Activated CD8-positive, alpha-beta T cell treated with anti-CD3 and anti-CD28 coated beads, Interleukin-2, amount 10 ng/mL, durations not matched to agents 7 days and 5 days (primary cell): ENCODE results near the gene C2orf81. TPM values are rescaled to one million over a fixed set of nuclear protein-coding genes. Genes with fewer than 3 reads are reported as not detected.
"Not testable (repeated sequence)": the region's sequence is repeated elsewhere in the genome, so short reads cannot be mapped to it uniquely, and the experiment has no call there.

Experiments
- ATAC-seq: fragments of 150-1000 bp; cut with Tn5 transposase; one replicate; pipeline ENCODE4 v1.10.0; 2021; ENCODE audit warnings: moderate library complexity
- CTCF ChIA-PET: fragments of 350-600 bp; sonication (Branson Sonifier 250); formaldehyde crosslinking; loops from one replicate; lab custom pipeline; 2021; ENCODE audit warnings: antibody characterized with exemption; lab: Charles Lee
- POLR2A ChIA-PET: fragments of 350-600 bp; sonication (Branson Sonifier 250); formaldehyde crosslinking; loops from one replicate; lab custom pipeline; 2021; ENCODE audit warnings: antibody characterized with exemption; lab: Charles Lee
- DNase-seq: peaks from one replicate; pipeline ENCODE4 v3.0.0-alpha.2; 2020
- H3K27ac Mint-ChIP-seq: one replicate; pipeline ENCODE4 v1.8.0; 2021; ENCODE audit warnings: mild to moderate bottlenecking, mixed read lengths
- H3K27me3 Mint-ChIP-seq: one replicate; pipeline ENCODE4 v1.8.0; 2021; ENCODE audit warnings: low read depth, mixed read lengths
- H3K36me3 Mint-ChIP-seq: one replicate; pipeline ENCODE4 v1.8.0; 2021; ENCODE audit warnings: low read depth, mixed read lengths
- H3K4me1 Mint-ChIP-seq: one replicate; pipeline ENCODE4 v1.8.0; 2021; ENCODE audit warnings: low read depth, mixed read lengths
- H3K4me3 Mint-ChIP-seq: one replicate; pipeline ENCODE4 v1.8.0; 2021; ENCODE audit warnings: mild to moderate bottlenecking, mixed read lengths
- H3K9me3 Mint-ChIP-seq: one replicate; pipeline ENCODE4 v1.8.0; 2022; ENCODE audit warnings: mixed read lengths; ENCODE audit not compliant: insufficient read depth
- total RNA-seq, 2 experiments: library from RNA; stranded (reverse); gene quantifications; one replicate each; pipeline ENCODE4 v1.2.3, GENCODE V29; 2021

Gene C2orf81
- total RNA-seq, 2 experiments from 2014 or later = 1.5 TPM

DNA sequence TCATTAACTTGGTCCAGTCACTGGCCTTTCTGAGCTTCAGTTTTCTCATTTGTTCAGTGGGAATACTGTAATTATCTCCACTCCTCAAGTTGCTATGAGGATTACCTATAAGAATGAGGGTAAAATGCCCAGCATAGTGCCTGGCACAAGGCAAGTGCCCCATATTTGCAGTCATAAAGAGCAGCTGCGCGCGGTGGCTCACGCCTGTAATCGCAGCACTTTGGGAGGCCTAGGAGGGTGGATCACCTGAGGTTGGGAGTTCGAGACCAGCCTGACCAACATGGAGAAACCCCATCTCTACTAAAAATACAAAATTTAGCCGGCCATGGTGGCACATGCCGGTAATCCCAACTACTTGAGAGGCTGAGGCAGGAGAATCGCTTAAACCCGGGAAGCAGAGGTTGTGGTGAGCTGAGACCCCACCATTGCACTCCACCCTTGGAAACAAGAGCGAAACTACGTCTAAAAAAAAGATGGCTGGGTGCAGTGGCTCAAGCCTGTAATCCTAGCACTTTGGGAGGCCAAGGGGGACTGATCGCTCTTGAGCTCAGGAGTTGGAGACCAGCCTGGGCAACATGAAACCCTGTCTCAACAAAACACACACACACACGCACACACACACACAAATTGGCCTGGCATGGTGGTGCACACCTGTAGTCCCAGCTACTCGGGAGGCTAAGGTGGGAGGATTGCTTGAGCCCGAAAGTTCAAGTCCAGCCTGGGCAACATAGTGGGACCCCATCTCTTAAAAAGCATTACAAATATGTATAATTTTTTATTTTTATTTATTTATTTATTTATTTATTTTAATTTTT lies 21.3 kb upstream of the C2orf81 start:
- peak overlapping the region; percentile 57 for H3K4me3 Mint-ChIP-seq
- not testable (repeated sequence) for H3K36me3 Mint-ChIP-seq, H3K9me3 Mint-ChIP-seq, ATAC-seq, H3K27ac Mint-ChIP-seq, DNase-seq
- H3K27me3 Mint-ChIP-seq = peaks cover 44% of the 10 kb centered on the region
- POLR2A ChIA-PET = interaction anchor here (1.0 kb wide), 1 partner anchor 11 kb away, joined by 3 read pairs; no protein-coding TSS in a partner anchor
- peaks cover 11% of the 10 kb centered on the region for H3K4me1 Mint-ChIP-seq
- CTCF ChIA-PET = interaction anchor here (0.9 to 1.2 kb wide), 2 partner anchors 9 to 43 kb away, joined by 3 read pairs; no protein-coding TSS in a partner anchor

DNA sequence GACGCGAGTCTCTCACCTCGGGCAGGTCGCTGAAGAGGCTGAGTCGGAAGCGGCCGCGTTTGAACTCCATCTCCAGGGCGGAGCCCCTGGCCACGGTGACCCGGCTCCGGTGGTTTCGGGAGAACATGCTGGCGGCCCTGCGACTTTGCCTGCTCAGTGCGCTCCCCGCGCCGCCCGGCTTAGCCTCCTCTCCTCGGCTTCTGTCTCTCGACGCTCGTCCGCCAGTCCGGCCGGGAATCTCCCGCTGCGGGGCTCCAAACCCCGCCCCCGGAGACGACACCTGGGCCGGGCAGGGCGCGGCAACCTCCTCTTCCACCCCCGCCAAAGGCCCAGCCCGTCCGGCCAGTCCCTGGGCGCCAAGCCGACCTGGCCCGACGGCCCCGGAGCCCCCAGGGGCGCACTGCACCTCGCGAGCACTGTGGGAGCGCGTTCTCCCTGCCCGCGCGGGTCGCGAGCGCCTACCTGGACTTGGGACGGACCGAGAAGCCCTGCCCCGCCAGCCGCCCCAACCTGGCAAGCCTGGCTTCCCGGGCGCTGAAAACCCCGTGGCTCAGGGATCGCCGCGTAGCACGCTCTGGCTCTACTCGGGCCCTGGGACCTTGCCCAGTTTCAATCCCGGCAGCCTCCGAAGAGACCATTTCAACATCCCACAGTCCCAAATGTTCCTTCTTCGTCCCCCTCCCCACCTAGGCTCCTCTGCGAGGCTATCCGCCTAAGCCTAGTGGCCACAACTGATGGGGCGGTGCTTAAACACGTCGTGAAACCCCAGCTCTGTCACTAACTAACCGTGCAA lies 20.5 kb upstream of the C2orf81 start, which contains the start of gene RTKN:
TSS of gene RTKN (minus strand) at position 248 of the 793 bp plus-strand sequence. CDS start at position 127, 121 bp downstream.
- H3K9me3 Mint-ChIP-seq = no peaks in the 10 kb centered on the region
- peaks cover 16% of the 10 kb centered on the region for H3K4me1 Mint-ChIP-seq
- DNase-seq (peak; percentile 43), ATAC-seq (peak; percentile 57)
- peak within 1 kb of the TSS; percentile 14 for H3K27ac Mint-ChIP-seq
- POLR2A ChIA-PET = interaction anchor here (0.6 kb wide), 1 partner anchor 40 kb away, joined by 3 read pairs; no protein-coding TSS in a partner anchor
- H3K27me3 Mint-ChIP-seq = peaks cover 42% of the 10 kb centered on the region
- peak within 1 kb of the TSS; percentile 57 for H3K4me3 Mint-ChIP-seq
- H3K36me3 Mint-ChIP-seq = no peaks in the 10 kb centered on the region
- CTCF ChIA-PET = interaction anchor here (0.9 kb wide), 1 partner anchor 10 kb away, joined by 3 read pairs; no protein-coding TSS in a partner anchor

DNA sequence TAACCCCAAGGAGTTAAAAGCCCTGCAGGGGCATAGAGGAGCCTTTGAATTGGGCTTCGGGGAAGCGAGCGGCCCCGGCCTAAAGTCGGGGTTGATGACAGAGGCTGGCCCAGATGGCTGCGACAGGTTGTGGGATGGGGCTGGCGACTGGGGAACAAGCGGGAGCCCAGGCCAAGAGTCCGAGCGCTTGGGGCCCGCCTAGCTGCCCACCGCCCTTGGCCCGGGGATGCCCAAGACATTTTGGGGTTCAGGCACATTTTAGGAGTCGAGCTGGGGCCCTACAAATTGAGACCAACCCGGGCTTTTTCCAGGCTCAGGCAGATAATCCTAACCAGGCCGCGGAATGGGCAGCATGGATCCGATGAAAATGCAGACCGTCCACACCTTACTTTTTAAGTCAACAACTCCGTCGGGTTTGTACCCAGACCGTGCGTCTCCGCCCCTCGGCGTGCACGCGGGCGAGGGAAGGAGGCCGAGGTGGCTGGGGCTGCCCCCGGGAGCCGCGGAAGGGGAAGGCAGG lies 19.8 kb upstream of the C2orf81 start:
- no peak overlapping the region for H3K27ac Mint-ChIP-seq
- peaks cover 42% of the 10 kb centered on the region for H3K27me3 Mint-ChIP-seq
- H3K4me3 Mint-ChIP-seq = no peak overlapping the region
- peaks cover 16% of the 10 kb centered on the region for H3K4me1 Mint-ChIP-seq
- H3K9me3 Mint-ChIP-seq = no peaks in the 10 kb centered on the region
- POLR2A ChIA-PET = interaction anchor here (0.6 kb wide), 1 partner anchor 40 kb away, joined by 3 read pairs; no protein-coding TSS in a partner anchor
- CTCF ChIA-PET = interaction anchor here (1.2 to 1.3 kb wide), 2 partner anchors 19 to 191 kb away, joined by 3 read pairs; no protein-coding TSS in a partner anchor
- no peaks in the 10 kb centered on the region for H3K36me3 Mint-ChIP-seq
- no peak for ATAC-seq
- no peak for DNase-seq

DNA sequence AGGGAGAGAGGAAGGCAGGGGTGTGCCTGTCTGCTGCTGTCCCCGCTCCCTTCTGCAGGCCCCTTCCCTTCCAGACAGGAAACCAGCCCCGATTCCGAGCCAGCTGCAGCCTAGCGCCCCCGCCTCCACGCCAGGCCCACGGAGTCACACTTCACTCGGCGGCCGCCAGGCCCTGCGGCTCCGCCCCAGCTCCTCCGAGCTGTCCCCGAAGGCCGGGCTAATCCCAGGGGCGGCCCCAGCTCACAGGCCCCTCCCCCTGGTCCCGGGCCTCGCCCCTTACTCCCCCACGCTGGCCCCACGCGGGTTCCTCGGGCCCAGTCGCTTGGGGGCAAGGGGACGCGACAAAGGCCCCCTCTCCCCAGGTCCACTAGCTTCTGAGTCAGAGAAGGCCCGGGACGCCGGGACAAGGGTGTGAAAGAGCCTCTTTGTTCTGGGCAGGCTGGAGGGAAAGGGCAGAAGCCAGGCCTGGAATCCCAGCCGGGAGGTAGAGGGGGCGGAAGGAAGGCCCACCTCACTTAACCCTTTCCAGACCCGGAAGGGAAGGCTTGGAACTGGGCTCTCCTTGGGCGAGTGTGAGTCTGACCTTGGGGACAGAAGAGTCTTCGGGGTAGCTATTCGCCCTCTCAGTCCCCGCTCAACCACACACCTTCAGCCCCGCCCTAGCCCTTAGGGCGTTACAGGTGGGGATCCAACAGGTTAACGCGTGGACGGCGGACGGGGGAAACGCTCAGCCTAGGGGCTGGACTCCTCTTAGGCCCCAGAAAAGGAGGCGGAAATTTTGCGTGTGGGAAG lies 19.2 kb upstream of the C2orf81 start:
- Mint-ChIP-seq H3K27ac (no peak overlapping the region), H3K9me3 (no peaks in the 10 kb centered on the region), H3K36me3 (no peaks in the 10 kb centered on the region), H3K4me3 (peak overlapping the region; percentile 40), H3K27me3 (peaks cover 42% of the 10 kb centered on the region), H3K4me1 (peaks cover 16% of the 10 kb centered on the region)
- POLR2A ChIA-PET = interaction anchor here (0.6 to 0.8 kb wide), 3 partner anchors 33 to 704 kb away, joined by 3 read pairs; partner anchors contain the start of gene MOB1A
- CTCF ChIA-PET = interaction anchor here (0.8 to 1.5 kb wide), 5 partner anchors 9 to 191 kb away, joined by 3 to 4 read pairs (median 3); no protein-coding TSS in a partner anchor
- DNase-seq = peak; percentile 51
- peak; percentile 79 for ATAC-seq

DNA sequence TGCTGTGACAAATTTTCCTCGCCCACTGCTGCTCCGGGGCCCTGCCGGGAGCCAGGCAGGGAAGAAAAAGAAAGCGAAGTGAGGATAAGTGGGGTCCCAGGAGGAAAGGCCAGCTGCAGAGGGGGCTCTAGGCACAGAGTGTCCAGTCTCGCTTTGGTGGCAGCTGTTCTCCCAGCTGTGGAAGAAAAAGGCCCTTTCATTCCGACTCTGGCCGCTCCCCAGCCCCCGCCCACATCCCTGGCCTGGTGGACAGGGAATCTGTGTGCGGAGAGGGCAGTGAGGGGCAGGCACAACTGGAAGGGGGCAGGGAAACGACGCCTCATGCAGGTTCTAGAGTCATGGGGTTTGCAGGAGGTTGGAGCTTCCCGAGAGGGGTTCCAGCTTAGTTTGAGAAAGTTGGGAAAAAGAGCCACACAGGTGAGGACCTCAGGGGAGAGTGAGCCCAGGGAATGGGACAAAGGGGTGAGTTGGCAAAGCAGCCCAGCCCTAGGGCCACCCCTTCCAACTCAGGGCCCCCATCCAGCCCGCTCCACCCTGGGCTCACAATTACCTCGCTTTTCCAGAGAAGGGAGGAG lies 18.5 kb upstream of the C2orf81 start:
- peaks cover 39% of the 10 kb centered on the region for H3K27me3 Mint-ChIP-seq
- no peak overlapping the region for H3K27ac Mint-ChIP-seq
- ChIA-PET CTCF (interaction anchor here (0.8 to 1.5 kb wide), 6 partner anchors 8 to 190 kb away, joined by 3 to 4 read pairs (median 3); no protein-coding TSS in a partner anchor), POLR2A (interaction anchor here (0.6 to 1.4 kb wide), 4 partner anchors 33 to 703 kb away, joined by 3 to 5 read pairs (median 3); partner anchors contain the start of genes CCDC142, MOB1A and TTC31)
- no peak for ATAC-seq
- no peaks in the 10 kb centered on the region for H3K9me3 Mint-ChIP-seq
- peaks cover 16% of the 10 kb centered on the region for H3K4me1 Mint-ChIP-seq
- peak overlapping the region; percentile 16 for H3K4me3 Mint-ChIP-seq
- DNase-seq = no peak
- no peaks in the 10 kb centered on the region for H3K36me3 Mint-ChIP-seq

DNA sequence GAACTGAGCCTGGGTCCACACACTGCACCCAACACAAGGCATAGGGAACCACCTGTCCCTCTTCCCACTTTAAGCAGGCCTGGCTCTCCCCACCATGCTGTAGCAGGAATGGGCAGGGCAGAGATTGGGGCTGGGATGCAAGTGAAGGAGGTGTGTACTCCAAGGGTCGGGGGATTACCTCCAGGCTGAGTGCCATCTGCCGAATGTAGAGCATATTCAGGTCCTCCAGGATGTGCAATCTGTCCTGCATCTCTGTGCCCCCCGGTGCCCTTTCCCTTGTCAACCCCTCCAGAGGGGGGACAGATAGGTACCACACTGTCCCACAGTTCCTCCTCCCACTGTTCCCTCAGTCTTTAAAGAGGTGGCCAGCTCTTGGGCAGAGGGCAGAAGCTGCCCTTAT lies 18.0 kb upstream of the C2orf81 start:
- ATAC-seq (no peak), DNase-seq (no peak)
- POLR2A ChIA-PET = interaction anchor here (1.4 kb wide), 1 partner anchor 44 kb away, joined by 5 read pairs; the partner anchor contains the start of genes CCDC142 and TTC31
- Mint-ChIP-seq H3K36me3 (no peaks in the 10 kb centered on the region), H3K4me1 (peaks cover 16% of the 10 kb centered on the region), H3K9me3 (no peaks in the 10 kb centered on the region), H3K4me3 (no peak overlapping the region), H3K27me3 (peaks cover 34% of the 10 kb centered on the region), H3K27ac (no peak overlapping the region)
- CTCF ChIA-PET = interaction anchor here (0.8 to 1.5 kb wide), 3 partner anchors 17 to 47 kb away, joined by 3 to 4 read pairs (median 3); no protein-coding TSS in a partner anchor

DNA sequence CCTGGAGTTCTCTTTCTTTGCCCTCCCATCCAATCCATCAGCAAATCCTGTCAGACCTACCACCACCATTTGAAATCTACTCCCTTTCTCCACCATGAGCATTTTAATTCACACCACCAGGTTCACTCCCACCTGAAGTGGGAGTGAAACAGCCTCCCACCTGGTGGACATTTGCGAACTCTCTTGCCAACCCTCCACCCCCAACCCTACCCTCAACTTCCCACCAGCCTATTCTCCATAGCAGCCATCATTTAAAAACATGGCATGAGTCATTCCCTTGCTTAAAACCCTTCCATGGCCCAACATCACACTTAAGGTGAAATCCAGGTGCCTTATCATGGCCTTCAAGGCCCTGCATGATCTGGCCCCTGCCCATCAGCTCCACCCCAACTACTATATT lies 16.8 kb upstream of the C2orf81 start:
- no peaks in the 10 kb centered on the region for H3K36me3 Mint-ChIP-seq
- no peaks in the 10 kb centered on the region for H3K9me3 Mint-ChIP-seq
- H3K4me3 Mint-ChIP-seq = no peak overlapping the region
- DNase-seq = no peak
- H3K4me1 Mint-ChIP-seq = peaks cover 16% of the 10 kb centered on the region
- no peak for ATAC-seq
- H3K27me3 Mint-ChIP-seq = peaks cover 29% of the 10 kb centered on the region
- CTCF ChIA-PET = interaction anchor here (0.6 kb wide), 1 partner anchor 74 kb away, joined by 3 read pairs; no protein-coding TSS in a partner anchor
- POLR2A ChIA-PET = no interaction called here
- H3K27ac Mint-ChIP-seq = peak overlapping the region; percentile 14

DNA sequence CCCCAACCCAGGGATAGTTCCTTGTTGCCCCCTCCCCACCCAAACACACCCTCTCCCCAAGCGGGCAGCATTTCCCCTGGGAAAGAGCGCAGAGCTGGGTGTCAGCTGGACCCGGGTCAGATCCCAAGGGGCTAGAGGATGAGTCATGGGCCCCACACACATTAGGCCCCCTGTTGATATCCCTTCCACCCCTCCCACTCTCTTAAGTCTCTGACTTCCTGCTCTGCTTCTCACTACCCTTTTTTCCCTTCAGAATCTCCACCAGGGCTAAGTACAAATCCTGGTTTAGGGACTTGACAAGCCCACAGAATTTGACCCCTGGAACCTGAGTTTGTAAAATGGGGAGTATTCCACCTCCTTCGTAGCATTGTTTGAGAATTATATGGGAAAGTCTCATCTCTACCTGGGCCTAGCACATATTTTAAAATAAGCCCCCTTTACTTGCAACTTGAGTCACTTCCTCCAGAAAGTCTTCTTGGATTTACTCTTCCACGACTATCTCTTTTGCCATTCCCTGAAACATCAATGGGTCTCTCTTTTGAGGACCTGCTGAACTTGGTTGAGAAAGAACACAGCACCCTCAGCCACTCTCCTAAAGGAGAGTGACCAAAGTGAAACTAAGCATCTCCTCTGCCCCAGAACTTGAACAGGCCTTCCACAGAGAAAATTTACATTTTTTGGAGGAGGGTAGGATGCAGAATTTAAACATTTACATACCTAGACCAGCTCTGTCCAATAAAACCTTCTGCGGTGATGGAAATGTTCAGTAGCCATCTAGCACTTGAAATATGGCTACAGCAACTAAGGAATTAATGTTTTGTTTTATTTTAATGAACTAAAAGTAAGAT lies 15.7 kb upstream of the C2orf81 start:
- DNase-seq (no peak), ATAC-seq (no peak)
- Mint-ChIP-seq H3K9me3 (no peaks in the 10 kb centered on the region), H3K27ac (no peak overlapping the region), H3K4me1 (peaks cover 13% of the 10 kb centered on the region), H3K27me3 (peaks cover 23% of the 10 kb centered on the region), H3K4me3 (no peak overlapping the region), H3K36me3 (no peaks in the 10 kb centered on the region)
- ChIA-PET CTCF (no interaction called here), POLR2A (no interaction called here)

DNA sequence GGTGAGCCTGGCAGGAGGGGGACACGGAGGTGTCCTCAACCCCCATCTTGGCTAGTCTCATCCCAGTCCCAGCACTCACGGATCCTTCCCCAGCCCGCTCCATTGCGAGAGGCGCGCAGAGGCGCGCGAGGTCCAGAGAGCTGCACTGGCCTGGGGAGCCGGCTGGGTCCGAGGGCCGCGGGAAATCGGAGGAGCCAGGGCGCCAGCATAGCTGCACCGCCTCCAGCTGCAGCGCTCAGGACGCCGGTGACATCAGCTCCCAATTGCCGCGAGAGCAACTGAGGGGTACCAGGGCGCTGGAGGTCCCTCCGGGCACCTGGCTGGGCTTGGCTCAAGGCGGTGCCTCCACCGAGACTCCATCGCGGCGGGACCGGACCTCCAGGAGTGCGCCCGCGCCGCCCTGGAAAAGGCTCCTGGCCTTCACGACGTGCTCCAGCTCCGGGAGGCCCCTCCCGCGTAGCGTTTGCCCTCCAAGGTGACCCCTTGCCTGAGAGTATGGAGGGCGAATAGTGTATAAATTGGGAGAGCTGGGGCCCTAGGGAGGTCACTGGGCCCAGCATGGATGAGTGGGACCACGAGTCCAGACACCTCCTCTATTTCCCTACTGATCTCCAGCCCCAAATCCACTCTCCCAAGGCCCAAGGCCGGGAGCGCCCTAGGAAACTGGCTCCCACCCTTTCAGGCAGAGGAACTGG lies 14.8 kb upstream of the C2orf81 start:
- ATAC-seq (no peak), DNase-seq (no peak)
- Mint-ChIP-seq H3K4me3 (no peak overlapping the region), H3K27ac (peak overlapping the region; percentile 18), H3K27me3 (peaks cover 21% of the 10 kb centered on the region), H3K9me3 (no peaks in the 10 kb centered on the region), H3K36me3 (no peaks in the 10 kb centered on the region), H3K4me1 (peaks cover 11% of the 10 kb centered on the region)
- ChIA-PET POLR2A (interaction anchor here (1.0 kb wide), 1 partner anchor 15 kb away, joined by 3 read pairs; the partner anchor contains the start of genes C2orf81 and WDR54), CTCF (no interaction called here)
